OCI-LY7 (cell line): Measurements from ENCODE around the gene KLRB1.

Source experiments
- CTCF ChIP-seq: fragments of 200-600 bp; sonication (generic); conservative IDR thresholded peaks from 2 replicates; pipeline ENCODE4 v1.5.1; 2014; ENCODE audit warnings: mild to moderate bottlenecking, antibody characterized with exemption, low read length, moderate library complexity, mixed read lengths
- EZH2phosphoT487 ChIP-seq: fragments of 200-600 bp; sonication (generic); IDR thresholded peaks from 2 replicates; pipeline ENCODE4 v1.6.1; 2018; ENCODE audit warnings: low read depth, borderline replicate concordance, mild to moderate bottlenecking, mixed run types, antibody characterized with exemption, low read length, moderate library complexity, mixed read lengths

GRCh38 chr12:9626291-9626690 is 18.6 kb upstream of the KLRB1 start:
- TF ChIP-seq CTCF (no peak), EZH2phosphoT487 (no peak)
